Panc1 (cell line): ENCODE results near the gene MYBPC3. TPM values are rescaled to one million over a fixed set of nuclear protein-coding genes. Genes with fewer than 3 reads are reported as not detected.

ENCODE experiments used
- ATAC-seq: fragments of 200-7000 bp; cut with Tn5 transposase; 2 replicates; pipeline ENCODE4 v1.9.1; 2020; ENCODE audit warnings: mild to moderate bottlenecking, moderate library complexity
- BruUV-seq: library from RNA; stranded (reverse); fragments of 400-500 nt; replicated peaks from 2 replicates; lab custom pipeline; 2021; lab: Mats Ljungman, UMichigan
- CTCF ChIA-PET: fragments of 300-600 bp; sonication (Branson Sonifier 250); formaldehyde crosslinking; loops from one replicate; lab custom pipeline; 2022; ENCODE audit warnings: antibody characterized with exemption; lab: Charles Lee
- POLR2A ChIA-PET: fragments of 300-600 bp; sonication (Branson Sonifier 250); formaldehyde crosslinking; loops from one replicate; lab custom pipeline; 2022; ENCODE audit warnings: antibody characterized with exemption; lab: Charles Lee
- DNase-seq: peaks from one replicate; pipeline ENCODE4 v3.0.0-alpha.2; 2010; ENCODE audit warnings: low read depth, low spot score
- H3K27ac ChIP-seq: 2 replicates; pipeline ENCODE4 v1.5.1; 2011; ENCODE audit warnings: mild to moderate bottlenecking, low read length, inconsistent platforms
- H3K27me3 ChIP-seq: fragments of 200-500 bp; sonication (Bioruptor generic); 2 replicates; pipeline ENCODE4 v1.6.0; 2014; ENCODE audit warnings: low read length, inconsistent platforms; ENCODE audit not compliant: control insufficient read depth, insufficient read depth
- H3K36me3 ChIP-seq: fragments of 200-500 bp; sonication (Bioruptor generic); 2 replicates; pipeline ENCODE4 v1.5.1; 2014; ENCODE audit warnings: inconsistent platforms, mild to moderate bottlenecking, low read length, moderate library complexity; ENCODE audit not compliant: control insufficient read depth, insufficient read depth
- H3K4me1 ChIP-seq: 2 replicates; pipeline ENCODE4 v1.5.1; 2011; ENCODE audit warnings: inconsistent platforms, mild to moderate bottlenecking, low read length, moderate library complexity; ENCODE audit not compliant: control insufficient read depth, insufficient read depth
- H3K4me3 ChIP-seq, 2 experiments: 2 replicates each; pipeline ENCODE4 v1.5.1; 2011 to 2012; ENCODE audit warnings: low read depth in 2 of 2, low read length in 2 of 2, mild to moderate bottlenecking in 2 of 2, inconsistent platforms in 1 of 2, moderate library complexity in 1 of 2
- H3K9me3 ChIP-seq: fragments of 200-500 bp; sonication (Bioruptor generic); 2 replicates; pipeline ENCODE4 v1.5.1; 2014; ENCODE audit warnings: low read depth, mild to moderate bottlenecking, inconsistent platforms, low read length, moderate library complexity; ENCODE audit not compliant: control insufficient read depth, insufficient read depth
- CTCF ChIP-seq: fragments of 450-650 bp; IDR thresholded peaks from 2 replicates; pipeline ENCODE4 v1.5.1; 2017; ENCODE audit warnings: mild to moderate bottlenecking
- POLR2AphosphoS5 ChIP-seq: IDR thresholded peaks from 2 replicates; pipeline ENCODE4 v1.6.1; 2012; ENCODE audit warnings: mild to moderate bottlenecking, low read depth, low read length, moderate library complexity
- REST ChIP-seq, 2 experiments: IDR thresholded peaks; 2 replicates each; pipeline ENCODE4 v1.6.1; 2011 to 2012; ENCODE audit warnings: low read depth in 2 of 2, control low read depth in 1 of 2, low read length in 1 of 2, mild to moderate bottlenecking in 1 of 2, moderate library complexity in 1 of 2; ENCODE audit not compliant: insufficient read depth in 1 of 2
- SIN3A ChIP-seq: IDR thresholded peaks from 2 replicates; pipeline ENCODE4 v1.6.1; 2012; ENCODE audit warnings: low read depth, mild to moderate bottlenecking, low read length, moderate library complexity, borderline replicate concordance; ENCODE audit not compliant: insufficient read depth
- TCF7L2 ChIP-seq: IDR thresholded peaks from 2 replicates; pipeline ENCODE4 v1.6.1; 2011; ENCODE audit warnings: mild to moderate bottlenecking, low read depth, low read length, inconsistent platforms
- in situ Hi-C: cut with HindIII; loops from 2 replicates; pipeline ENCODE4 v1.10.0; 2016; ENCODE audit warnings: low sequenced_read_pairs, low pct_unique_long_range_greater_than_20kb
- intact Hi-C: fragments of 100-400 bp; cut with micrococcal nuclease; formaldehyde crosslinking; loops from one replicate; pipeline ENCODE4 v1.10.0; 2022; ENCODE audit not compliant: unreplicated experiment
- total RNA-seq: library from RNA; stranded (reverse); gene quantifications from one replicate; pipeline ENCODE4 v1.2.1, GENCODE V29; 2021; ENCODE audit not compliant: unreplicated experiment

Gene MYBPC3
- total RNA-seq, 1 experiment from 2014 or later, result not detected

- no TSS peak for BruUV-seq
- ATAC-seq (no peak), DNase-seq (no peak)
- CTCF ChIA-PET, result no interaction called here
- no peaks in the 10 kb centered on the region for H3K9me3 ChIP-seq
- in situ Hi-C loops, result no loop called here
- H3K4me1 ChIP-seq, result no peaks in the 10 kb centered on the region
- POLR2A ChIA-PET, result interaction anchor here (0.6 kb wide), 1 partner anchor 389 kb away, joined by 3 read pairs; no protein-coding TSS in a partner anchor
- no peak overlapping the region for H3K27ac ChIP-seq
- no peaks in the 10 kb centered on the region for H3K36me3 ChIP-seq
- TF ChIP-seq TCF7L2 (no peak), POLR2AphosphoS5 (no peak), SIN3A (no peak), REST (IDR thresholded peaks at IDR 0.05; ENCODE audit: insufficient read depth in 1 of 2, low read depth in 2 of 2, low read length in 1 of 2) (no peak), CTCF (no peak)
- no peaks in the 10 kb centered on the region for H3K27me3 ChIP-seq
- intact Hi-C loops, result loop anchor here (10.0 kb wide), 2 partner anchors 105 to 185 kb away; partner anchors contain the start of genes ARFGAP2 and NR1H3
- no peak overlapping the region for H3K4me3 ChIP-seq
Observed at GRCh38 chr11:47359586-47359985, 7.1 kb upstream of the MYBPC3 start.

DNA sequence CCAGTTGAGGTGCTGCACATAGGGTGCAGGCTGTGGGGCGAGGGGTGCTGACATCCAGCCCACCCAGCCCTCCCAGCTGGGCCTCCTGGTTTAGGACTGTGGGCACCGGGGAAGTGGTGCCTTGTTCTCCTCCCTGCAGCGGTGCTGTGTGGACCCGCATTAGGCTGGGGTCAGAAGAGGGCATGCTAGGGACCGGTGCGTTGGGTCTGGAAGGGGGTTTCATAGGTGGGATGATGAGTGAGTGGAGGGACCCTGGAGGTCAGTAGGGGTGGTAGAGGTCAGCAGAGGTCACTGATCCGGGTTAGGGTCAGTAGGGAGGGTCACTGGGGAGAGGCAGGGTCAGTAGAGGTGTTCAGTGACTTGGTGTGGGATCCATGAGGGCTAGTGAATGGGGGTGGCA, 6.7 kb upstream of the MYBPC3 start:
- no peak overlapping the region for H3K27ac ChIP-seq
- H3K4me3 ChIP-seq, result no peak overlapping the region
- POLR2A ChIA-PET, result interaction anchor here (0.6 kb wide), 1 partner anchor 389 kb away, joined by 3 read pairs; no protein-coding TSS in a partner anchor
- TF ChIP-seq REST (IDR thresholded peaks at IDR 0.05; ENCODE audit: insufficient read depth in 1 of 2, low read depth in 2 of 2, low read length in 1 of 2) (no peak), TCF7L2 (no peak), CTCF (no peak), SIN3A (no peak), POLR2AphosphoS5 (no peak)
- BruUV-seq, result no TSS peak
- in situ Hi-C loops (no loop called here), intact Hi-C loops (loop anchor here (10.0 kb wide), 2 partner anchors 104 to 184 kb away; partner anchors contain the start of genes ARFGAP2 and NR1H3)
- no peaks in the 10 kb centered on the region for H3K9me3 ChIP-seq
- no peaks in the 10 kb centered on the region for H3K4me1 ChIP-seq
- ATAC-seq (no peak), DNase-seq (no peak)
- no peaks in the 10 kb centered on the region for H3K27me3 ChIP-seq
- CTCF ChIA-PET, result no interaction called here
- no peaks in the 10 kb centered on the region for H3K36me3 ChIP-seq
